Glomerular endothelial cell (primary cell): ENCODE data around the gene MYZAP. TPM values are rescaled to one million over a fixed set of nuclear protein-coding genes. Genes with fewer than 3 reads are reported as not detected.

Experiments
- DNase-seq: peaks from one replicate; pipeline ENCODE4 v3.0.0-alpha.2; 2011; ENCODE audit warnings: low read depth, low spot score; ENCODE audit errors: extremely low read depth
- total RNA-seq: library from RNA; depleted of rRNA; stranded (reverse); fragments of >200 nt; gene quantifications from 2 replicates; pipeline ENCODE4 v1.2.3, GENCODE V29; 2015

MYZAP gene
- total RNA-seq, 1 donor from 2014 or later = 23.0 TPM

GRCh38 chr15:57690341-57690966, 98.8 kb downstream of the MYZAP start:
- DNase-seq = no peak

DNA sequence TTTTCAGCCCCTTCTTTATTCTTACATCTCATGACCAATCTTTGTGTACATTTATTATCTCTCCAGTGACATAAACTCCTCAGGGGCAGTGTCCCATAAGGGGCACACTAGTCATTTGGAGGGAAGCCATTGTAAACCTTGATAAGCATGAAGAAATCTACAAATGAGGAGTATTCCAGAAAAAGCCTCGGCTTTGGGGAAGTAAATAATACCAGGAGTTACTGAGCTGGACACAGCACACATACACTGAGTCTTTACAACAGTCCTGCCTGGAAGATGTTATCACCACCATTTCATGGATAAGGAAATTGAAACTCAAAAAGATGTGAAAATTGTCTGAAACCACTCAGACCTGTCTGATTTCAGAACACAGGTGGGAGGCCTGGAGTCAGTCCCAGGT, 99.4 kb downstream of the MYZAP start:
- DNase-seq = no peak

GRCh38 chr15:57692709-57693108, 101.0 kb downstream of the MYZAP start:
- DNase-seq = peak; percentile 45

DNA sequence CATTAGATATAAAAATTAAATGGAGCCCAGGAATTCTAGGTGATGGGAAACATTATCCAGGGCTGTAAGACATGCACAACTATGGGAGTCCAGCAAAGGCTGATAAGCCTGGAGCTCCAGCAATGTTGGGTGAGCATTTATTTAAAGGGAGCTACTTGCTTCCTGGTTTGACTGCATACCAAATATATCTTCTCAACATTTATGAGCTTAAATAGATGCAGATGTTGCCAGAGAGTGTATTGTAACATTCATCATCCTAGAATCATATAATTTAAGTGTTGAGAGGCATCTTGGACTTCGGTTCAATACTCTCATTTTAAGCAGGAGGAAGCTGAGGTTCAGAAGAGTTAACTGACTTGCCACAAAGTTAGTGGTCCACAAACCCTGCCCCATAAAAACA, 102.6 kb downstream of the MYZAP start:
- DNase-seq = no peak

DNA sequence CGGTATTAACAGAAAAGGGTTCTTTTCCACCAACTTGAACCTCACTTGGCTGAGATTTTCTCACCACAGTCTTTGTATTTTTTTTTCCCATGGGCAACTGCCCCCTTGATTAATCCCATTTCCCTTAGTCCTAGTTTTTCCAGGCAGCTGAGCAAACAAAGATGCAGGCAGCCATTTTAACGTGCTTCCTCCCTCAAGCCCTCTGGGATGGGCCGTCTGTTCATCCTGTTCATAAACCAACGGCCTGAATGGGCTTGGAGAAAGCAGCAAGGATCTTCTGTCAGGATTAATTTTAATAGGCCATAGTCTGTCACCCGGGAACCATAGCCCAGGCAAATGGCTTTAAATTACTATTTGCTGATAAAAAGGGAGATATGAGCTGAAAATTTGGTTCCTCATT, 104.4 kb downstream of the MYZAP start:
- no peak for DNase-seq

- DNase-seq = no peak
These were observed 105.9 kb downstream of the MYZAP start for GRCh38 chr15:57697588-57697987.

DNA sequence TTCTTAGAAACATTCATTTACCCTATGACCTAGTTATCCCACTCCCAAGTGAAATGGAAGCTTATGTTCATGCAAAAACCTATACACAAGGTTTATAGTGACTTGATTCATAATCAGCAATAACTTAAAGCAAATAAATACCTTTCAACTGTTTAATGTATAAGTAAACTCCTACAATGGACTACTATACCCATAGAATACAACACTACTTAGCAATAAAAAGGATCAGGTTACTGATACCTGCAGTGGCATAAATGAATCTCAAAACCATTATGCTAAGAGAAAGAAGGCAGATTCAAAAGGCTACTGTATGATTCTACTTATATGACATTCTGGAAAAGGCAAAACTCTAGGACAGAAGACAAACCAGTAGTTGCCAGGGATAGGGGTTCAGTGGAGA, 106.5 kb downstream of the MYZAP start:
- no peak for DNase-seq

DNA sequence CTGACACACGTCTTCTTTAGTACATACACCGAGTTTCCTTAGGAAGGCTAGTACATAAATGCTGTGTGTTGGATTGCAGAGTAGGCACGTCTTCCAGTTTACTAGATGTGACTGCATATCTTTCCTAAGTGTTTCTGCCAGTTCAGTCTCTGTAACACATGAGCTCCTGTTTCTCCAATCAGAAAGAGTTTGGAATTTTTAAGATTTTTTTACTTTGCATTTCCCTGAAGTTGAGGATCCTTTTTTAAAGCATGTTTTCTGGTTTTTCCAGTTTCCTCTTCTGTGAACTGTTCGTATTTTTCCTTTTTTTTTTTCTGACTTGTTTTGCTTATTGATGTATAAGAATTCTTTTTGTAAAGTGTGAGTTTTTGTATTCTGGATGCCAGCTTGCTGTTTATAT, 107.3 kb downstream of the MYZAP start:
- DNase-seq = no peak

DNA sequence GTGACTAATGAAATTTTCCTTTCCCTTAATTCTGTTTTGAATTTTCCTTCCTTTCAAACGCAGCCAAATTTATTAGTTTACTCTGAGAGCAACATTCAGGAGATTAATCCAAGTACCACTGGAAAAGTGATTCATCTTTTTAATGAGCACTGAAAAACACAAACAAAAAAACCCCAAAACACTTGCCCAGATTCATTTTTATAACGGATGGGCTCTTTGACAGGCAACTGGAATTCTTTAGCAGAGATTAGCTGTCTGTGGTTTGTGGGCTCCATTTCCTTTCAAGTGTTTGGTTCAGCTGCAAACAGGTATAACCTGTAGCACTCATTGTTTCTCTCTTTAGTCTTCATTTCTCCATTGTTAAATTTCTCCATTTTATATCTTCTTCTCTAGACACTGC, 111.7 kb downstream of the MYZAP start:
- no peak for DNase-seq

GRCh38 chr15:57704441-57704840, 112.7 kb downstream of the MYZAP start:
- DNase-seq = no peak

GRCh38 chr15:57705746-57706404, 114.2 kb downstream of the MYZAP start:
- DNase-seq = no peak

DNA sequence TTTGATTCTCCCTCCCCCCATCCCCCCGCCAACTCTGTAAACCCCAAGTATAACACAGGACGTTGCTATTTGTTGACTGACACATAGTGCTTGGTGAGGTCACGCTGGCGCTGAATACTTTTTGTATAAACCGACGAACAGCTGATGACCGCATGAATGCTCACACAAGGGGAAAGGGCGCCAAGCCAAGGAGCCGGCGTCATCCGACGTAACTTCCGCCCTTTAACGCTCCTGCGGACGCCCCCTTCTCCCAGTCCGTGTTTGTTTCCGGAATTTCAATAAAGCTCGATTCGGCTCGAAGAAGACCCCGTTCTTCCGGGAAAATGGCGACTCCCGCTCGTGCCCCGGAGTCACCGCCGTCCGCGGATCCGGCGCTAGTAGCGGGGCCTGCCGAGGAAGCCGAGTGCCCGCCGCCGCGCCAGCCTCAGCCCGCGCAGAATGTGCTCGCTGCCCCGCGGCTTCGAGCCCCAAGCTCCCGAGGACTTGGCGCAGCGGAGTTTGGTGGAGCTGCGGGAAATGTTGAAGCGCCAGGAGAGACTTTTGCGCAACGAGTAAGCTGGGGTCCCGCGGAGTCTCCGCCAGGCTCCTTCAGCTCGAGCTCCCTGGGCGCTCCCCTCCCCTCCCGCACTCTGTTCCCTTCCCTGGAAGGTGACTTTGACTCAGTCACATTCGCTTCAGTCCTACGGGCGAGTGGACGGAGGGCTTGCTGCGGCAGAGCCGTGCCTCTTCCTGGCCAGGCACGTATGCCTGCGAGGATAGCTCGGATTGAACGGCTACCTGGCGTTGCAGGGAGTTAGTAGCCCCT, 114.9 kb downstream of the MYZAP start, which contains the start of gene POLR2M:
TSS of gene POLR2M (plus strand) at position 310 of the 805 bp plus-strand sequence. CDS start at position 439, 129 bp downstream.
- peak; percentile 98 for DNase-seq

- DNase-seq = no peak
These were observed 116.3 kb downstream of the MYZAP start for GRCh38 chr15:57708047-57708446.

DNA sequence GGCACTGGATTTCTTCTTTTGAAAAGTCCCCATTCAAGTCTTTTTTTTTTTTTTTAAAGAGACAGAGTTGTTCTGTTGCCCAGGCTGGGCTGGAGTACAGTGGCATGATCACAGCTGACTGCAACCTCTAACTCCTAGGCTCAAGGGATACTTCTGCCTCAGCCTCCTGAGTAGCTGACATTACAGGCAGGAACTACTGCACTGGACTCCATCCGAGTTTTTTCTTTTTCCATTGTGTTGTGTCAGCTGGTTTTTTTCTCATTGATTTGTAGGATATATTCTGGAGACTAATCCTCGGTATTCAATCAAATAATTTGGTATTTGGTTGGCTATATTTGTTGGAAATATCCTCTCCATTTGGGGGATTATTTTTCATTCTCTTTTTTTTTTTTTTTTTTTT, 126.6 kb downstream of the MYZAP start:
- DNase-seq = no peak

DNA sequence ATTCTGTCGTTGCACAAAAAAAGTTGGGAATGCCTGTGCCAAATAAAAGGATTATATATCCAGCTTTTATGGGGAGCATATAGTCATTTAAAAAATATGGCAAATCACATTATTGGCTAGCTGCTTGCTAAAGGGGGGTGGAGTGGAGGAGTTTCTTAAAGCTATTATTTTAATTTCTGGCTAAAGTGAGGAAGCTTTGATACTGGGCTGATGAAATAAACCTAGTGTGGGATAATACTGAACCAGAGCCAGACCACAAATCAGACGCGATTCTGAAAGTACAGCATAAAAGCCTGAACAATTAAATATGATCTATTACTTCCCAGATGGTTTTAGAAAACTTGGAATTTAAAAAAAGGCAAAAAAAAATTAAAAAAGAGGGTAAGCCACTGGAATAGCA, 129.2 kb downstream of the MYZAP start:
- no peak for DNase-seq

DNA sequence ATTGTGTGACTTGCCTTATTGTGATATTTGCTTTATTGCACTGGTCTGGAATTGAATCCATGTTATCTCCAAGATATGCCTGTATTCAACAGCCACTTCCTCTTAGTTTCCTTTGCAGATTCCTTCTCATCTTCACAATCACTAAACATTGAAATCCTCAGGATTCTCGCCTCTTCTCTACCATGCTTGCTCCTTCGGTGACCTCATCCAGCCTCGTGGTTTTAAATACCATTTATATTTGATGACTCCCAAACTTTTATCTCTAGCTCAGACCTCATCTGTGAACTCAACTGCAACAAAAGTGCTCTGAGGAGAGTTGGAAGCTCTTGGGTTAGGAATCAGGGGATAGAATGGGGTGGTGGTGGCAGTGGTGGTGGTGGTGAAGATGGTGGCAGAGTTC, 134.7 kb downstream of the MYZAP start:
- DNase-seq = no peak

GRCh38 chr15:57727031-57727430, 135.3 kb downstream of the MYZAP start:
- DNase-seq = no peak

GRCh38 chr15:57728436-57728835, 136.7 kb downstream of the MYZAP start:
- no peak for DNase-seq

DNA sequence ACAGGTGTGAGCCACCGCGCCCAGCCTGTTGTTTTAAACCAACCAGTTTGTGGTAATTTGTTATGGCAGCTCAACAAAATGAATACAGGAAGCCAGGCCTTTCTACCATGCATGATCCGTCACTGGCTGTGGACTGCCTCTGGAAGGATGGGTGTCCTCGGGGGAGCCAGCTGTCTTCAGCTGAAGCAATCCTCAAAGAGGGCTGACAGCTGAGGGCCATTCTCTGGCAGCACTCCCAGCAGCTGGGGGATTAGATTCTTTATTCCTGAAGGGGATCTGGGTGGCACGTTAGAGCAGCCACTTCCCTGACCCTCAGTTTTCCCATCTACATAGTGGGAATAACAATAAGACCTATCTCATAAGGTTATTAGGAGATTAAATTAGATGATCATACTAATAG, 139.2 kb downstream of the MYZAP start:
- no peak for DNase-seq

GRCh38 chr15:57731530-57732103, 139.9 kb downstream of the MYZAP start:
- DNase-seq = no peak

DNA sequence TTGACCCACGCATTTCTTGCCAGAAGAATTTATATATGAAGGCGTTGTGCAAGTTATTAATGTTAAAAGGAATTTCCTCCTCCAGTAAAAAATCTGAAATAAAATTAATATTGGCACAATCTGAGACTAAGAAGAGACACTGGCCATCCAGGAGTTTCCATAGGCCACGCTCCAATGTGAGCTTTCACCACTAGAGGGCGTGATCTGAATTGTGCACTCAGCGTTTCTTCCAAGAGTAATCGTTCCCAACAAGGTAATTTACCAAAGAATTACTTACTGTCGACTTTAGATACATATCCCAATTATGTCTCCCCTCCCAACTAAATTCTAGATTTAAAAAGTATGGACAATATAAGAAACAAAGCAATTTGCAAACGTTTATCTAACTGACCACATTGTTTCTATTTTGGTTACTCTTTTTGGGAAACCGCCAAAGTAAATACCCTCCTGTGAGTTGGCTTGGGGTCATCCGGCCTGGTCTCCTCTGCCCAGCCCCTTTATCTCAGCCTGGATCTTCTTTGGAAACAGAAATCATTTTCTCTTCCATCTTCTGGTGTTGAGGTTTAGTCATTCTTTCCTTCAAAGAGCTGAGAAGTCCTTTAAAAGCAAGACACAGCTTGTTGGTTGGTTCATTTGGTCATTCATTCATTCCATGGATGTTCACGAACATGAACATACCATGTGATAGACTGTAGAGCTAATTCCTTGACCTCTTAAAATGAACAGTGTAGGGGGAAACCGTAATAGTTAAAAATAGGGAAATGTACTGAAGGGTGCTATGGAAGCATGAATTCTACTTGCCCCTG, 141.0 kb downstream of the MYZAP start:
- peak; percentile 60 for DNase-seq
